ENCODE data around the gene LRIG1.

The LRIG1 gene

DNA sequence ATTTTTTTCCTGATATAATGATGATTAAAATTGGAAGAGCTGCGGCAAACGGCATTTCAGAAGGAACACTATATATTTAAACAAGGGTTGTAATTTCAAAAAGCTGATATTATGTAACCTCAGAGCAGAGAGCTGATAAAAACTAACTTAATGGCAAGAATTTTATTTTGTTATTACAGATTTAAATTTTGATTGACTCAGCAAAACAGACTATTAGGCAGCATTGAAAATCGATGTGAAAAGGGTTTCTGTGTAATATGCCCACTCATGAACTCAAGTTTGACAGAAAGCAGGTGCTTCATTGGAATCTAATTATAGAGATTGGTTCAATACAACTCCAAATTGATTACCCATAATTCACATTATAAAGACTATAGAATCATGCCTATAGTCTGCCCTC, 24.9 kb upstream of the LRIG1 start (continued):
- TF ChIP-seq, protein P1, sequence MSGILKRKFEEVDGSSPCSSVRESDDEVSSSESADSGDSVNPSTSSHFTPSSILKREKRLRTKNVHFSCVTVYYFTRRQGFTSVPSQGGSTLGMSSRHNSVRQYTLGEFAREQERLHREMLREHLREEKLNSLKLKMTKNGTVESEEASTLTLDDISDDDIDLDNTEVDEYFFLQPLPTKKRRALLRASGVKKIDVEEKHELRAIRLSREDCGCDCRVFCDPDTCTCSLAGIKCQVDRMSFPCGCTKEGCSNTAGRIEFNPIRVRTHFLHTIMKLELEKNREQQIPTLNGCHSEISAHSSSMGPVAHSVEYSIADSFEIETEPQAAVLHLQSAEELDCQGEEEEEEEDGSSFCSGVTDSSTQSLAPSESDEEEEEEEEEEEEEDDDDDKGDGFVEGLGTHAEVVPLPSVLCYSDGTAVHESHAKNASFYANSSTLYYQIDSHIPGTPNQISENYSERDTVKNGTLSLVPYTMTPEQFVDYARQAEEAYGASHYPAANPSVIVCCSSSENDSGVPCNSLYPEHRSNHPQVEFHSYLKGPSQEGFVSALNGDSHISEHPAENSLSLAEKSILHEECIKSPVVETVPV (CRISPR knock-in tag; IDR thresholded peaks at IDR 0.05) = no peak

DNA sequence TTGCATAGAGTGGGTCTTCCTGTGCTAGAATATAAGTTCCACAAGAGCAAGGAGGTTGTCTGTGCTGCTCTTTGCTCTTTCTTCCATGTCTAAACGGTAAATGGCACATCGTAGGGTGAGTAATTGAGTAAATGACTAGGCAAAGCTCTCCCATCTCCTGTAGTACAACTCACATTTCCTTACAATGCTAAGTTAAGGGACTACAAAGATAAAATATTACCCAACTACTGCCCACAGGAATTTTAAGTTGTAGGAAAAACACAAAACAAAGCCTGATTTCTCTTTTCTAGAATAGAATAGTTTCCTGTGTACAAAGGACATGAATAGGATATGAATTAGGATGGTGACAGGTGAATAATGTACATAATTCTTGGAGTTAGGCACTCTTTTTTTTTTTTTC, 19.9 kb upstream of the LRIG1 start:
- ATAC-seq = no peak
- TF ChIP-seq GLIS3 (CRISPR knock-in tag; IDR thresholded peaks at IDR 0.05) (no peak), SNAI2 (CRISPR knock-in tag; IDR thresholded peaks at IDR 0.05) (no peak)

DNA sequence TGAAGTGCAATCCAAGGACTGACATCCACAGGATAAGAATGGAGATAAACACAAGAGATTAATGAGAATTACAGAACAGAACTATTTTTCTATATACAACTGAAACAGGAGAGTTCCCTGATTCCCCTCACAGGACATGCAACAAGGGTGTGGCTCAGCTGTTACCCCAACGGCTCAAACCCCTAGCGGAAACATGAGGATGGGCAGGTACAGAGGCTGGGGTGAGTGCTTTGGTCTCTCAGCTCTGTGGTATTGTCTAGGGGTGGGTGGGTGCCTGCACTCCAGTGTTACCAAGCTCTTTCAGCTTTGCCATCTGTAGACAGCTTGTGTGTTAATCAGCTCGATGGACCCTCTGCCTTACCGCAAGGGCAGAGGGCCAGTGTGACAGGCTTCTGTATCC, 17.8 kb upstream of the LRIG1 start:
- TF ChIP-seq ZNF8 (CRISPR knock-in tag; IDR thresholded peaks at IDR 0.05) (no peak), OSR1 (CRISPR knock-in tag; IDR thresholded peaks at IDR 0.05) (no peak), ZNF70 (CRISPR knock-in tag; IDR thresholded peaks at IDR 0.05) (no peak), ARNTL (CRISPR knock-in tag; IDR thresholded peaks at IDR 0.05; ENCODE audit: borderline replicate concordance, low read depth) (no peak)
- no peak for ATAC-seq

DNA sequence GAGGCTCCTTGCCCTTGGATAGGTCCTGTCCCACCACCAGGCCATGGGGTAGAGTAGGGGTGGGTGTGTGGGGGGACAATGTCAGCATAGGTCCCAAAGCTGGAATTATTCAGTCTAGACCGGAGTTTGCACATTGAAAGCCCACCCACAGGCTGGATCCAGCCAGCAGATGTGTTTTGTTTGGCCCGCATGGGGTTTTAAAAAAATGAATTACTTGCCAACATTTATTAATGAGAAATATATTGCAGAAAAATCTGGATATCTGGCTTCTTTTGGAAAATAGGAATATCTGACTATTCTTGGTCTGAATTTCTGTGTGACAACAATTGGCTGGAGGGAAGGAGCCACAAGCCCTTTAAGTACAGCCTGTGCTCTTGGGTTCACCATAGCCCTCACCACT, 17.3 kb upstream of the LRIG1 start:
- no peak for TF ChIP-seq ZNF70 (CRISPR knock-in tag; IDR thresholded peaks at IDR 0.05)
- no peak for TF ChIP-seq PPARA (CRISPR knock-in tag; IDR thresholded peaks at IDR 0.05; ENCODE audit: borderline replicate concordance)

DNA sequence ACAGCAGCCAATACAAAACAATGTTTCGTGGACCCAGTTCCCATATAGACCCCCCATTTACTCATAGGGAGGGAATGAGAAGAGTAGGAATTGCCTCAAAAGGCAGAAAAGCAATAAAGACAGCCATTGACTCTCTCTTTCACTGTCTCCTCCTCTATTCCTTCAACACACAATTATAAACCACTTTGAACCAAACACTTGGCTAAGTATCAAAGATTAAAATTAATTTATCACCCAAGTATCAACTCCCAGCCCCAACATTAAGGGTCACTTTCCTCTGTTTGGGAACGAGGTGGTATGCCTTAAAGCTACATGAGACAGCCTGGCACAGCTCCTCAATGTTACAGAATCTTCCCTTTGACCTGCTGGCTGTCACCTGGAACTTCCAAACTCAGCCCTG, 16.4 kb upstream of the LRIG1 start:
- TF ChIP-seq, protein P2, sequence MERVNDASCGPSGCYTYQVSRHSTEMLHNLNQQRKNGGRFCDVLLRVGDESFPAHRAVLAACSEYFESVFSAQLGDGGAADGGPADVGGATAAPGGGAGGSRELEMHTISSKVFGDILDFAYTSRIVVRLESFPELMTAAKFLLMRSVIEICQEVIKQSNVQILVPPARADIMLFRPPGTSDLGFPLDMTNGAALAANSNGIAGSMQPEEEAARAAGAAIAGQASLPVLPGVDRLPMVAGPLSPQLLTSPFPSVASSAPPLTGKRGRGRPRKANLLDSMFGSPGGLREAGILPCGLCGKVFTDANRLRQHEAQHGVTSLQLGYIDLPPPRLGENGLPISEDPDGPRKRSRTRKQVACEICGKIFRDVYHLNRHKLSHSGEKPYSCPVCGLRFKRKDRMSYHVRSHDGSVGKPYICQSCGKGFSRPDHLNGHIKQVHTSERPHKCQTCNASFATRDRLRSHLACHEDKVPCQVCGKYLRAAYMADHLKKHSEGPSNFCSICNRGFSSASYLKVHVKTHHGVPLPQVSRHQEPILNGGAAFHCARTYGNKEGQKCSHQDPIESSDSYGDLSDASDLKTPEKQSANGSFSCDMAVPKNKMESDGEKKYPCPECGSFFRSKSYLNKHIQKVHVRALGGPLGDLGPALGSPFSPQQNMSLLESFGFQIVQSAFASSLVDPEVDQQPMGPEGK (CRISPR knock-in tag; IDR thresholded peaks at IDR 0.05; ENCODE audit: borderline replicate concordance) = no peak
- no peak for TF ChIP-seq ISL1 (CRISPR knock-in tag; IDR thresholded peaks at IDR 0.05)
- no peak for ATAC-seq

More for the DNA sequence above, 17.3 kb upstream of the LRIG1 start:
- no peak for ATAC-seq

DNA sequence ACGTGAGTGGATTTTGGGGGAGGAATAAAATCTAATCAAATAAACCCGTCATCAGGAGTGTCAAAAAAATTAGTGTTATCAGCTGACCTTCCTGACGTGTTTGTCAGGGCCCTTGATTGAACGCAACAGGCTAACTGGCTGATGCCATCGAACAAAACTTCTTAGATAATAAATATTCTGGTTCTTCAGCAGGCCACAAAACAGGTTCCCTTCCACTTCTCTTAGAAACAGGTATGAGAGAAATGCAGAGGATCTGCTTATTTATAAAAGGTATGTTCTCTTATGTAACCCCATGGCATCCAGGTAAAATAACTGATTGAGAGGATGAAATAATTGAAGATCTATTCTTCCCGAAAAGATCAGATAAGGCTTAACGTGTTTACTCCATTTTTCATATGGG, 7.6 kb upstream of the LRIG1 start:
- no peak for TF ChIP-seq ZNF8 (CRISPR knock-in tag; IDR thresholded peaks at IDR 0.05)
- no peak for TF ChIP-seq TCF4 (CRISPR knock-in tag; IDR thresholded peaks at IDR 0.05; ENCODE audit: borderline replicate concordance)
- no peak for TF ChIP-seq ARNTL (CRISPR knock-in tag; IDR thresholded peaks at IDR 0.05; ENCODE audit: borderline replicate concordance, low read depth)
- no peak for TF ChIP-seq RARB (CRISPR knock-in tag; IDR thresholded peaks at IDR 0.05)
- TF ChIP-seq, protein P3, sequence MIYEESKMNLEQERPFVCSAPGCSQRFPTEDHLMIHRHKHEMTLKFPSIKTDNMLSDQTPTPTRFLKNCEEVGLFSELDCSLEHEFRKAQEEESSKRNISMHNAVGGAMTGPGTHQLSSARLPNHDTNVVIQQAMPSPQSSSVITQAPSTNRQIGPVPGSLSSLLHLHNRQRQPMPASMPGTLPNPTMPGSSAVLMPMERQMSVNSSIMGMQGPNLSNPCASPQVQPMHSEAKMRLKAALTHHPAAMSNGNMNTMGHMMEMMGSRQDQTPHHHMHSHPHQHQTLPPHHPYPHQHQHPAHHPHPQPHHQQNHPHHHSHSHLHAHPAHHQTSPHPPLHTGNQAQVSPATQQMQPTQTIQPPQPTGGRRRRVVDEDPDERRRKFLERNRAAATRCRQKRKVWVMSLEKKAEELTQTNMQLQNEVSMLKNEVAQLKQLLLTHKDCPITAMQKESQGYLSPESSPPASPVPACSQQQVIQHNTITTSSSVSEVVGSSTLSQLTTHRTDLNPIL (CRISPR knock-in tag; IDR thresholded peaks at IDR 0.05; ENCODE audit: low read depth) = no peak
- no peak for TF ChIP-seq GLIS3 (CRISPR knock-in tag; IDR thresholded peaks at IDR 0.05)
- no peak for ATAC-seq

DNA sequence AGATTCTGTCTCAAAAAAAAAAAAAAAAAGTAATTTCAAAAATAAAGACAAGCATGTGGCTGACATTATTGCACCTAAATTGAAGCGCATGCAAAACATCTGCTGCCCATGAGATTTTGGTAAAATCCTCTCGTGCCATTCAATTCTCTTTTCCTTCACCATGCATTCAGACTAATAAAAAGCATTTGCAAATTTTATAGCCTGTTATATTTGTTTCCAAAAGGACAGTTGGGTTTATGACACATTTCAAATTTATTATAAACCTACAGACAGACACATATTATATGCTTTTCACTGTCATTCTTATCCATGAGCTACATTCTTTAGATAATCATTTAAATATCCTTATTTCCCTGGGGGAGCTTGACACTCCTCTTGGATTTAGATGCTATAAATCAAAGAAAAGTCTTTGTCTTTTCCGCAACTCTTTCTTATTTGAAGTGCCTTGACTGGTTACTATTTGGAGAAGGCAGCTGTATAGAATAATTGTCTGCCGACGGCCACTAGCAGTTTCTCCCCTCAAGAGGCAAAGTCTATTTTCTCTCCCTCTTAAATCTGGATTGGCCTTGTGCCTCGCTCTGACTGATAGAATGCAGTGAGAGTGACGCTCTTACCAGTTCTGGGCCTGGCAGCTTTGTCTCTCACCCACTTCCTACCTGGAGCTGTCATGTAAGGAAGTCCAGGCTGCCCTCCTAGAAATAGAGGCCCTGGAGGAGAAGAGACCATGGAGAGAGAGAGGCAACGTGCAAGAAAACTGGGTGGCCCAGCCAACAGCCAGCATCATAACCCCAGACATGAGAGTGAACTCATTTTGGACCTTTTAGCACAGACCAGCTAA, 6.8 kb upstream of the LRIG1 start:
- no peak for TF ChIP-seq ISL1 (CRISPR knock-in tag; IDR thresholded peaks at IDR 0.05)
- ATAC-seq = no peak

DNA sequence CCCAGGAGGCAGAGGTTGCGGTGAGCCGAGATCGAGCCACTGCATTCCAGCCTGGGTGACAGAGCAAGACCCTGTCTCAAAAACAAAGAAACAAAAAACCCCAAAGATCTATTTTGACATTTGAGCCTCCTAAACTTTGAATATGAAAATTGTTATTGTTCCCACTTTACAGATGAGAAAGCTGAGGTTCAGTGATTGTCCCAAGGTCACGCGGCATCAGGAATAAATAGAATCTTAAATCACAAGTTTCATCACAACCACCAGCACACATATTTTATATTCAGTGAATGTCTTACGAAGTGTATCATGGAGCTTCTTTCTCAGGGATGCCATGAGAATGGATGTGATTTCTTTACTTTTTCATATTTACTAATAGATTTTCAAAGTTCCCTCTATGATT, 5.3 kb upstream of the LRIG1 start:
- ATAC-seq = no peak
- TF ChIP-seq, protein P3 (CRISPR knock-in tag; IDR thresholded peaks at IDR 0.05; ENCODE audit: low read depth) = no peak
- TF ChIP-seq, protein P4, sequence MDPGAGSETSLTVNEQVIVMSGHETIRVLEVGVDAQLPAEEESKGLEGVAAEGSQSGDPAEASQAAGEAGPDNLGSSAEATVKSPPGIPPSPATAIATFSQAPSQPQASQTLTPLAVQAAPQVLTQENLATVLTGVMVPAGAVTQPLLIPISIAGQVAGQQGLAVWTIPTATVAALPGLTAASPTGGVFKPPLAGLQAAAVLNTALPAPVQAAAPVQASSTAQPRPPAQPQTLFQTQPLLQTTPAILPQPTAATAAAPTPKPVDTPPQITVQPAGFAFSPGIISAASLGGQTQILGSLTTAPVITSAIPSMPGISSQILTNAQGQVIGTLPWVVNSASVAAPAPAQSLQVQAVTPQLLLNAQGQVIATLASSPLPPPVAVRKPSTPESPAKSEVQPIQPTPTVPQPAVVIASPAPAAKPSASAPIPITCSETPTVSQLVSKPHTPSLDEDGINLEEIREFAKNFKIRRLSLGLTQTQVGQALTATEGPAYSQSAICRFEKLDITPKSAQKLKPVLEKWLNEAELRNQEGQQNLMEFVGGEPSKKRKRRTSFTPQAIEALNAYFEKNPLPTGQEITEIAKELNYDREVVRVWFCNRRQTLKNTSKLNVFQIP (CRISPR knock-in tag; IDR thresholded peaks at IDR 0.05; ENCODE audit: borderline replicate concordance, low read depth) = no peak
- TF ChIP-seq, protein P5, sequence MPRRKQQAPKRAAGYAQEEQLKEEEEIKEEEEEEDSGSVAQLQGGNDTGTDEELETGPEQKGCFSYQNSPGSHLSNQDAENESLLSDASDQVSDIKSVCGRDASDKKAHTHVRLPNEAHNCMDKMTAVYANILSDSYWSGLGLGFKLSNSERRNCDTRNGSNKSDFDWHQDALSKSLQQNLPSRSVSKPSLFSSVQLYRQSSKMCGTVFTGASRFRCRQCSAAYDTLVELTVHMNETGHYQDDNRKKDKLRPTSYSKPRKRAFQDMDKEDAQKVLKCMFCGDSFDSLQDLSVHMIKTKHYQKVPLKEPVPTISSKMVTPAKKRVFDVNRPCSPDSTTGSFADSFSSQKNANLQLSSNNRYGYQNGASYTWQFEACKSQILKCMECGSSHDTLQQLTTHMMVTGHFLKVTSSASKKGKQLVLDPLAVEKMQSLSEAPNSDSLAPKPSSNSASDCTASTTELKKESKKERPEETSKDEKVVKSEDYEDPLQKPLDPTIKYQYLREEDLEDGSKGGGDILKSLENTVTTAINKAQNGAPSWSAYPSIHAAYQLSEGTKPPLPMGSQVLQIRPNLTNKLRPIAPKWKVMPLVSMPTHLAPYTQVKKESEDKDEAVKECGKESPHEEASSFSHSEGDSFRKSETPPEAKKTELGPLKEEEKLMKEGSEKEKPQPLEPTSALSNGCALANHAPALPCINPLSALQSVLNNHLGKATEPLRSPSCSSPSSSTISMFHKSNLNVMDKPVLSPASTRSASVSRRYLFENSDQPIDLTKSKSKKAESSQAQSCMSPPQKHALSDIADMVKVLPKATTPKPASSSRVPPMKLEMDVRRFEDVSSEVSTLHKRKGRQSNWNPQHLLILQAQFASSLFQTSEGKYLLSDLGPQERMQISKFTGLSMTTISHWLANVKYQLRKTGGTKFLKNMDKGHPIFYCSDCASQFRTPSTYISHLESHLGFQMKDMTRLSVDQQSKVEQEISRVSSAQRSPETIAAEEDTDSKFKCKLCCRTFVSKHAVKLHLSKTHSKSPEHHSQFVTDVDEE (CRISPR knock-in tag; IDR thresholded peaks at IDR 0.05) = no peak
- TF ChIP-seq BACH2 (CRISPR knock-in tag; IDR thresholded peaks at IDR 0.05; ENCODE audit: borderline replicate concordance) (no peak), RARB (CRISPR knock-in tag; IDR thresholded peaks at IDR 0.05) (no peak), PPARA (CRISPR knock-in tag; IDR thresholded peaks at IDR 0.05; ENCODE audit: borderline replicate concordance) (no peak), GLIS3 (CRISPR knock-in tag; IDR thresholded peaks at IDR 0.05) (no peak), ZC3H10 (CRISPR knock-in tag; IDR thresholded peaks at IDR 0.05) (no peak)
